GM19438 (cell line): ENCODE measurements around the gene DNAJA4.

Experiments used
- ATAC-seq: cut with Tn5 transposase; IDR thresholded peaks from one replicate; pipeline ENCODE4 v1.9.1; 2021; ENCODE audit warnings: low read depth; ENCODE audit not compliant: unreplicated experiment

DNAJA4 gene

DNA sequence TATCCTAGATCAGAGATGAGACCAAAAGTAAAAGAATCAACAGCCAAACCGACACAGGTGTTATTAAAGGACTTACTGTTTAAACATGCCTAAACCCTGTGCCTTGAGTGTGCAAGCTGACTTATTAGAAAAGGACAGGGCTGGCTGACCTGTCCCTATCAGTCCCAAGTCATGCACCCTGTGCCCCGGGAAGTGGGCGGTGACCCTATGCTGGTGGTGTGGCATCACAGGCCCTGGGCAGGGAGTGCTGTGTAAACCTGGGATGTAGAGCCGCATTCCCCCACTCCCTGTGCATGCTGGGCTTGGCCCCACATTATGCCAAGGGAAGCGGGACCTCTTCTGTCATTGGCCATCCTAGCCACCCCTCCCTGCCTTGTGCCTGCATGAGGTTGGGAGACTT, 10.6 kb downstream of the DNAJA4 start:
- no peak for ATAC-seq

DNA sequence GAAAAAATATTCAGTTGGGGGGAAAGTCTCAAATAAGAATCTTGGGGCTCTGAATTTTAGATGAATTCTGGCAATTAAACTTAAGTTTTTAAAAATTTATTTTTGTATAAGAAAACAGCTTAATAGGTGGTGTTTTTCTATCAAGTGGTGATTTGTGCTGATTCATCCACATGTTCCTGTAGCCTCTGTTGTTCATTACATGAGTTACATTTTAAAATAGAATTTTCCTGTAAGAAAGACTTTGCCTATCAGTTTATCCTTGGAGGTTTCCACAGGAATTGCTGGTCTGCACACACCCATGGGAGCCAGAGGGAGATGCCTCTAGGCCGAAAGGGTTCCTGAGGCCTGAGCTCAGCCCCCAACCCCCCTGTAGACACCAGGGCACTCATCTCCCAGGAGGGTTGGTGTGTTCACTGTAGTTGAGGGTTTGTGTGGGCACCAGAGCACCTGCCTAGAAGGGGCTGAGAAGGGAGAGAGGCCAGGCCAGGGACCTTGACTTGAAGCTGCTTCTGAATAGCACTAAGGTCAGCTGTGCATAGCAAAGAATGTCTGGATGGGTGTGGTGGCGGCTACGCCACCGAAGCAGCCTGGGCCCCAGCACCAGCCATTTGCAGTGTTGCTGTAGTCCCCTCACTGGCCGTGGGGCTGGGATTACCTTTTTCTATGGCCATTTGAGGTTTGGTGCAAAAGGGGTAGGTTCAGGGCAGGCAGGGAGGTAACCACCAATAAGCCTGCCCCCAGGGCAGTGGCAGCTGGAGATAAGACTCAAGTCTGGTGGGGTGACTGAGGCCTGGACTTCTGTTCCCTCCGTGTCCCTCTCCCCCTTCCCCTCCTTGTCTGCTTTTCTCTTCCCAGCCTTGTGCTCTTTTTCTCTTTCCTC, 11.9 kb downstream of the DNAJA4 start:
- ATAC-seq, result no peak

DNA sequence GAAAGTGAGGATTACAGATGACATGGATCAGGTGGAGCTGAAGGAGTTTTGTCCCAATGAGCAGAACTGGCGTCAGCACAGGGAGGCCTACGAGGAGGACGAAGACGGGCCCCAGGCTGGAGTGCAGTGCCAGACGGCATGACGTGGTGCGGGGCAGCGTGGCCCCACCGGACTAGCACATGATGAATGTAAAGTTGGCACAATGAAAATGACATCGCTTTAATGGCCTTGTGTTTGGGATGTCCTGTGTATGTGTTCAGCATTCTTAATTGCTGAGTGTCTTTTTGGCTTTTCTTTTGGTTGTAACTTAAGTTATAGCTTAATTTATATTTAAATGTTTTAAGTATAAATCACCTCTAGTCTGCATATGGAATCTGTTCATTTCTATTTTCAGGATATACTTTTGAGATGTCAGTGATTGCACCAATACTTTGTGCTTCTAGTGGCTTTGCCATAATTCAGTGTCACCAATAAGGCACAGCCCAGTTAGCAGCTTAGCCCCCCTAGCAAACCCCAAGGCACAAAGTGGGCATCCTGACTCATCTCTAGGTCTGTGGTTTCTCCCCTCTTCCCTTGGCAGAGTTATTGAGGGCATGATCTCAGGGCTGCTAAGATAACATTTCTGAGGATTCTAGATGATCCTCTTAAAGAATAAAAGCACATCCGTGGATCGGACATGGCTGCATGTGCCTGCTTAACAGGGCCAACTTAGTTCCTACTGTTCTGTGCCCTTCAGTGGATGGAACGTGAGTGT, 16.1 kb downstream of the DNAJA4 start:
- no peak for ATAC-seq

DNA sequence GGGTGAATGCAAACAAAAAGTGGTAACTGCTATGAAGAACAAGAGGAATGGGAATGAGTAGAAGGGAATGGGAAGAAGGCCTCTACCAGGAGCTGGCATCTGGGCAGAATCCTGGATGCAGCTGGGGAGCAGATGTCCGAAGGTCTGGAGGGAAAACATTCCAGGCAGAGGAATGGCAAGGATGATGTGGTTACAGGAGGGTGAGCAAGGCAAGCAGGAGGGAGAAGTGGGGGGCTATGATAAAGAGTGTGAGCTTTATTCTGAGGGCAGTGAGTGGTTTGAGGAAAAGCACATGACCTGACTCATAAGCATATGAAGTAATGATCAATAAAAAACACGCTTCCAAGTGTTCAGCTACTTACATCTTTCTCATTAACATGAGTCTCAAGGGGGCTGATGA, 18.0 kb downstream of the DNAJA4 start:
- ATAC-seq, result no peak

DNA sequence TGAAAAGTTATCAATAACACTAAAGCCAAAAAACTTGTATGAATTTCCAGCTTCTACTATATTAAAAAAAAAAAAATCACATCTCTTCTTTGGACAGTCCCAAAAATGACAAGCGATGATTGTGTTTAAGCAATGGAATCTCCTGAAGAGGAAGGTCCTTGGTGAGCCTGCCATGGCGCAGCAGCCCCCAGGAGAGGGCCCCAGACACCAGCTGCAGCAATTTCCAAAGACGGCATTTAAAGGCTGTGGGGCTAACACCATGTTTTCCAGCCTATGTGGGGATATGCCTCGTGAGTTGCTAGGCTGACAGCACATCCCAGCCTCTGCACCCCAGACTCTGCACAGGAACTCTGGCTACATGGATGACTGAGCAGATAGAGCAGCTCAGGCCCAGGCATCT, 20.4 kb downstream of the DNAJA4 start:
- ATAC-seq, result no peak

DNA sequence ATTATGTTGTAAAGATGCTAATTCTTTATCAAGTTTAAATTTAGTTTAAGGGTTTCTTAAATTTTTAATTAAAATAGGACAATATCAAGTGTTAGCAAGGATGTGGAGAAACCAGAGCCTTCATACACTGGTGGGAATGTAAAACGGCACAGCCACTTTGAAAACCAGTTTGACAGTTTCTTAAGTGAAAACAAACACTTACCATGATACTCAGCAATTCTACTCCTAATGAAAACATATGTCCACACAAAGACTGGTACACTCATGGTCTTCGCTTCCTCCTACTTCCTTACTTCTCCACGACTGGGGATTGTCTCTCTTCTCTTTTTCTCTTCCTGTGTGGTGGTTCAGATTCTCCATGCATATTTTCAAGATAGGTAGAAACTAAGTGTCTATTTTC, 25.9 kb downstream of the DNAJA4 start:
- no peak for ATAC-seq

DNA sequence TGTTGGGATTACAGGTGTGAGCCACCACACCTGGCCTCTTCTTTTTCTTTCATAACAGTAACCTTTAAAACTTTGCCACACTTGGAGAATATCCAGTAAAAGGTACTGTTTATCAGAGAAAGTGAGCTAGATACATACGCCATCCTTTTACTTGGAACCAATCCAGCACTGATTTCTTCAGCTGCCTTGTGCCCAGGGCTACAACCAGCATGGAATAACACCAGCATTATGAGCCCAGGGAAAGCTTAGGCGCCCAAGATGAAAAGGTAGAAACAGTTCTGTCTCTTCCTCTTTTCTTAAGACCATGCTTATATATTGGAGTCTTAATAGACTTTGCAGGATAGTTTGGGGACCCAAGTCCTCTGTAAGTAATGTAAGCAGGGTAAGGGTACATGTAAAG, 26.7 kb downstream of the DNAJA4 start:
- ATAC-seq, result no peak

DNA sequence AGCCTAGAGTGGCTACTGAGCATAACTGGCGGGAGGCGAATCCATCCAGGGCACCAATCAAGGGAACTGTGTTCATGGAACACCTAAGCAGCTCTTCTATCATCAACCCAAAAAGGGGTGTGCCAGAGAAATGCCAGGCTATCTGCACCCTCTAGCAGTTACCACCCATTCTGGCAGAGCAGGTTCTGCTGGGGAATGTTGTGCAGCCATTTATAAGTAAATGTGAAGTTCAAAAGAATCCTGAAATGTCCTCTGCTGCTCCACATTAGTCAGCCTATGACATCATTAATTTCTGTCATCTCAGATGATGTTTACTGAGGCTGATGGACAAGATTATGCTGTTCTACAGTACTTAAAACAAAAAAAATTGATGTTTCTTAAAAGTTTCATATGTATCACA, 27.3 kb downstream of the DNAJA4 start:
- ATAC-seq, result no peak

DNA sequence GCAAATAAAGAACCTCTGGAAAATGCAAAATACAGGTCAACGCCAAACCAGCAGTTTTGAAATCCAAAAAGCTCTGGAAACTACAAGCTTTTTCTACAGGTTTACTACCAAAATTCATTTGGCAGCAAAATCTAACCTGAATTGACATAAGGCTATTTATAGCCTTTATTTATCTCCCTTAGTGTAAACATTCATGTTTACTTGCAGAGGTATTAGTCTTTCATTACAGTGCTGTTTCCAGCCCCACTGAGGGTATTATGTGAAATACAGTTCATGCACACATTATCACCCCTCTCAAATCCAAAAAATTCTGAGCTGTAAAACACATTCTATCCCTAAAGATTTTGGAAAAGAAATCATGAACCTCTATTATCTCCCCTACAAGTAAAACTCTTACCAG, 27.9 kb downstream of the DNAJA4 start:
- no peak for ATAC-seq

DNA sequence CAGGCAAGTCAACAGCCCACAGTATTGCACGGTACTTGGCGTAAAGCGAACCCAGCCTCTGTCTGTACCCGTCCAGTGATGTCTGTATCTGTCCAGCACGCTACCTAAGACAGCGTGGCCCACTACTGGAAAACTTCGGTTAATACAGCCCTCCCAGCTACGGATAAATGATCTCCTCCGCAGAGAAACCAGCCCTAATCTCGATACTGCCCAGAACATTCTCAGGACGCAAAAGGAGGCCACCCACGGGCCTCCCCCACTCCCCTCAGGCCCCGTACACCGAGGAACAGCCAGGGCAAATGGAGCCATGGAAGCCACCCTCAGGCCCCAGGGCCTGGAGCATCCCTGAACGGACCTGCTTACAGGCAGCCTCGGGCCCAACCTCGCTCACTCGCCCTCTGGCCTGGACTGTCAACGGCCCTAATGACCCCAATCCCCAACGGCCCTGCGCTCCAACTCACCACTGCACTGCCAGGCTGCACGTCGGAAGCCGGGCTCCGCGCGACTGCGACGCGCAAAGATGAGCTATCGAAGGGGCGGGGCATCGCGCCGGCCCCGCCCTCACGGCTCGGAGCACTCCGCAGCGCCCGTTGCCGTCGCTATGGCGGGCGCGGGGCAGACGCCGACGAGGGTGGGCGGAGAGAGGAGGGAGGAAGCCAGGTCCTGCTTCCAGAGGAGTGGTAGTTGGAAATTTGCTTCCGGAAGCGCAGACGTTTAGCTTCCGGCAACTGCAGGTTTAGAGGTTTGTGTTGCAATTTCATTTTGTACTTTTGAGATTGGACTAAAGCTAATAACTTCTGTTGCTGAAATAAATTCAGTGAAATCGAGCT, 35.0 kb downstream of the DNAJA4 start, which contains the start of gene SKIC8:
TSS of gene SKIC8 (minus strand) at position 509 of the 830 bp plus-strand sequence. CDS start 3,923 bp downstream, outside the sequence.
- ATAC-seq, result peak; percentile 75

DNA sequence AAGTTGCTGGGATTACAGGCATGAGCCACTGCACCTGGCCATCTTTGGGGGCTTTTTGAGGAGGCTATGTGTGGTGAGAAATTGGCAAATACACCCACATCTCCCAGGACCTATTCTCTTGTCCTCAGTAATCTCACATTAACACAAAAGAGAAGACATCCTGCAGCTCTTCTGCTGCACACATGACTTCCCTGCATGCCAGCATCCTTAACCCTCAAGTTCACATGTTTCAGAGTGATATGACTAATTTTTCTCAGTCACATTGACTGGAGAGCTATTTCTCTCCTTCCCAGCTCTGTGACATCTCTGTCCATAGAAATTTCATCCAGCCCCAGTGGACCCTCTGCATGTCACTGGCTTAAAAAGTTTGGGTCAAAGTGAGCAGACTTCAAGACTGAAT, 37.0 kb downstream of the DNAJA4 start:
- ATAC-seq, result no peak

DNA sequence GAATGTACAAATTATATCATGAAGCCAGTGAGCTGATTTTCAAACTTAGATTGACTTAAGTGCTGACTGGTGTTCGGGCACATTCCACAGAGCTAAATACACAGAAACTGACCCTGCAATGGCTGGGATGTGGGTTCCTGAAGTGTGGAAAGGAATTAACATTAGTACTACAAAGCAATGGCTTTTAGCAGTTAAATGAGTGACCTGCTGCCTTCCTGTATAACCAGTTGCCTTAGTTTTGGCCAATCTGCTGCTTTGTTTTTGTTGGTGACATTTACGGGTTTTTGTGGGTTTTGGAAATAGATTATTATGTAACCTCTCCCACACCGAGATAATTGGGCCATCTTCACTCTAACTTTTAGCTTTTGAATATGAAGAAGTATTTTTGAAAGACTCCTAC, 37.5 kb downstream of the DNAJA4 start:
- no peak for ATAC-seq

DNA sequence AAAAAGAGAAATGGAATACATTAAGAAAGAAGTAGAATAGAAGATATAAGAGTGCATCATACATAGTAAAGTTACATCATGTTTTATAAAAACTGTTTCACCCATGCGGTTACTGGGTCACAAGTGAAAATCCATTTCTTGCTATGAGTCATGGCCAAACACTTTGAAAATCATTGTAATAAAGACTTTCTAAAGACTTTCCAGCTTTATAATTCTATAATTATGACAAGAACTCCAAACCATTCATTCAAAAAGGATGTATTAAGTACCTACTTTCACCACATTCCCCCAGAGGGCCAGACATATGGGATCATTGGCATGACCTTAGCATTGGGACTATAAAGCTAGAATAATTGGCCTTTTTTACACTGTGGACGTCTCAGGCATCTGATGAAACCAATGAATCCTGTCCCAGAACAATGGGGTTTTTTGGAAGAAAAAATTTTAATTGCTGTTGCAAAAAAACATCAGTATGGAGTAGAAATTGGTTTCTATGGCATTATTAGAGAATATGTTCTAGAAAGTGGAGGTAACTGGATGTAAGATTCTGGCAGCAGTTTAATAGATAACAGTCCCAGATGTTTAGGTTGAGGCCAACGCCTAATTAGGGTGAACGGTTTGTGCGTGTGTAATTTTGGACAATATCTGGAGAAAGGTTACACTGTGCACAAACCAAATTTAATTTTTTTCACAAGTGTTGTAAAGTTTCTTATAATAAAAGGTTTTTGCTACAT, 38.4 kb downstream of the DNAJA4 start:
- no peak for ATAC-seq

DNA sequence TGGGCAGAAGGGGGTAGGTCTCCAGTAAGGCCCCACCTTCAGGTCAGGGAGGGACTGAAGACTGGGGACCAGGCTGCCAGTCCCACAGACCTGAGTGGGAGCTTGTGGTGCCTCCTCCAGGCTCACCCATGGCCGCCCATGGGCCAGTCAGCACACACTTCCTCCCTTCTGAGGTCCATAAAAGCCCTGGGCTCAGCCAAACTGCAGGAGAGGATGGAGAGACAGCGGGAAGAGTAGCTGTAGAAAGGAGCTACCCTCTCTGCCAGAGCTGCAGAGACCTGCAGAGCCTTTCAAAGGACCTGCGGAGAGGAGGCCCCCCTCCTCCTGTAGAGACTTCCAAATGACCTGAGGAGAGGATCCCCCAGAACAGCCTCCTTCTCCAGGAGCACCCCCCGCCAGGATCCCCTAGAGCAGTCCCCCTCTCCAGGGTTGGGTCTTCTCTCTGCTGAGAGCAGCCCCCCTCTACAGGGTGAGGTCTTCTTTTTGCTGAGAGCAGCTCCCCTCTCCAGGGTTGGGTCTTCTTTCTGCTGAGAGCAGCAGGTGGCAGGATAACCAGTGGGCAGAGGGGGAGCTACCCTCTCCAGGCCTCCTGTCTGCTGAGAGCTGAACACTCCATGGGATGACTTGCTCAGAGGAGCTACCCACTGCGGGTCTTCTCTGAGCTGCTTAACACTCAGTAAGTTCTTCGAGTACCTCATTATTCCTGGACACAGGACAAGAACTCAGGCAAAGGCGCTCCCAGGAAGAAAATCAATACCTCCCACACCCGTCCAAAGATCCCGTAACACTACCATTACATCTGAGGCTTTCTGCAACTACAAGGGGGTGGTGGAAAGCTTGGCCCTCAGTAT, 40.1 kb downstream of the DNAJA4 start:
- ATAC-seq, result no peak

DNA sequence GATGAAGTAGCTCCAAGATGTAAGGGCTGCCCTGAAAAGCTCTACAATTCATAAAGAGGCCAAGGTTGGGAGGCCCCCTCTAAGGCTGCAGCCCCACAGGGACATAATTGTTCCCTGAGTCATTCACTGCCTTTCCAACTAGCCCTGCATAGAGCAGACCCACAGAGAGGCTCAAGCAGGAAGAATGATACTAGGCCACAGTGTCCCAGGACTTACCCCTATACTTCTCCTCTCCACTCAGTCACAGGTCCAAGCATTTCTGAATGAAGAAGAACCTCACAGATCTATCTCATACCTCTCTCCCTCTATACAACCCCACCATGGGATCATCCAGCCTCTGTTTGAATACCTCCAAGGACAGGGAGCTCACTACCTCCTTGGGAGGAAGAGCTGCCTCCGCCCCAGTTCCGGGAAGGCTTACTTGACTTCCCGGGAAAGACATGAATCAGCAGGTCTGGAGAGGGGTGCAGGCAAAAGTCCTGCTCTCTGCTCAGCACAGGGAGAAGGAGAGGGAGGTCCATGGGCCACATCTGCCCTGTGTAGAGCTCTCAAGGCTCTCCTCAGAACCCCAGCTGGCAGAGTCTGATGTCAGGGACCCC, 41.9 kb downstream of the DNAJA4 start:
- ATAC-seq, result no peak

DNA sequence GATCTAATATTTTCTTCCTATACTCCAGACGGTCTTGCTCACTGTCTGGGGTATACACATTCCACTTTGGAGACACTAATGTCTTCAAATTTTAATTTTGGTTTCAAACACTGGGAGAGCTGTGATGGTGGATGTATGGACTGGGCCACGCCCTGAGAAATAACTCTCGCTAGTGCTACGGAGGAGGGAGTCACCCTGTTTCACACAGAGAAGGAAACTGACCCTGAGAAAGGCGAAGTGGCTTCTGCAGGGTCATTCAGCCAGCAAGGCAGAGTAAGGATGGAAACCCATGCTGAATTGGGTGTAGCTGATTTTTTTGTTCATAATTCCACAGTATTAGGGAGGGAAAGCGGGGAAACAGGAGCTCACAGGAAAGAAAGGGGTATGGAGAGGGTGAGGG, 43.6 kb downstream of the DNAJA4 start:
- no peak for ATAC-seq

DNA sequence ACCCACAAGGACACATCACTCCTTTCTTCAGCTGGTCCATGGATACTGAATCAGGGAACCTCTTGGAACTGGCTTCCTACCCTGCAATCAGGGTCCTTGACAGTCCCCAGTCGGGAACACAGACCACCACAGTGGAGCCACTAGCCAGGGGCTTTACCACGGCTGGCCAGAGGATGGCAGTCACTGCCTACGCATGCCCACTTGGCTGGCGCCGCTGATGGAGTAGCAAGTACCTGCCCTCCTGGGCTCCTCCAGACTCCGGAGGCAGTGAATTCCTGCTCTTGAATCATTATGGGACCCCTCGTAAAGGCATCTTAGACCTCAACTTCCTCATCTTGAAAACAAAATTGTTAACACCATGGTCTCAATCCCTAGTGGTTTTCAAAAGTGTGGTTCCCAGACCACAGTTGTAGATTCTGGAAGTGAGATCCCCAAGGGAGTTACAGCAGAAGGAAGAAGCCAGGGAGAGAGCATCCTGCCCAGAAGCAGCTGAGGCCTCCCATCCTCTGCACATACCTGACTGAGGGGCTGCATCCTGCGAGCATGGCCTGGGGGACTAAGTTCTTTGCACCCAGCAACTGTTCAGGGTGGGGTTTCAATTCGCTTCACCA, 44.2 kb downstream of the DNAJA4 start:
- ATAC-seq, result no peak

DNA sequence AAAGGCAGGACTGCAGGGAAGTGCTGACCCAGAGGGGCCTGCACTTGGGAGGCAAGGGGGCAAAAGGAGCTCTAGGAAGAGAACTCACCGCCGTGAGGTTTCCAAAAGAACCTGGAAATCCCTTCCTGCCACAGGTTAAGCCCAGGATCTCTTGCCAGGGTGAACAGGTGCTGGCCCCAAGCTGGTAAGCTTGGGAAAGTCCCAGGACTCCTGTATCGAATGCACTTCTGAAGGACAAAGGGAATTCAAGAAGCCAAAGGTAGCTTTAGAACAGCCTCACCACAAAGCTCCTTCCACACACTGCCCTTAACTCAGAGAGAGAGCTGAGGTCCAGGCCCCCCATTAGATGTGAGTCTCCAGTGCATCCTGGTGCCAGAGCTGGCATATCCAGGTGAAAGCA, 46.9 kb downstream of the DNAJA4 start:
- no peak for ATAC-seq

DNA sequence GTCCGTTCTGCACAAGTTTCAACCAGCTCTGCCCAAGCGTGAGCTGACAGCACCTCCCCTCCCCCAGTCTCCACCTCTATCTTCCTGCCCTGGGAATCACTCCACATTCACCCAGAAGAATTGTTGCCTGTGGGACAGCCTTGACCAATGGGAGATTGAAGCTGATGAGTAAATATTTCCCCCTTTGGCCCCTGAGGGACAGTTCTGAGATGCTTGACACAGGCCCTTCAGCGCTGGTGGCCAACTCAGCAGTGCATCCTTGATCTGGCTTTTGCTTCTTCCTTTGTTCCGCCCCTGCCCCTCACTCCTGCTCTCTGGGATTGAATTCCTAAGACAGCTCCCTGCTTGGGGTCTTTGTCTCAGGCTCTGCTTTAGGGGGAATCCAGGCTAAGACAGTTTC, 48.2 kb downstream of the DNAJA4 start:
- no peak for ATAC-seq
